Stimulated activated CD4-positive, alpha-beta T cell treated with anti-CD3 and anti-CD28 coated beads, Interleukin-1b, Interleukin-23, amount 100 ng/mL, for 4 hours (primary cell): Measurements from ENCODE around the gene CSTF3.
"Not testable (repeated sequence)": the region's sequence is repeated elsewhere in the genome, so short reads cannot be mapped to it uniquely, and the experiment has no call there.

Source experiments
- DNase-seq, 2 donors: peaks; one replicate each; pipeline ENCODE4 v3.0.0-alpha.2; 2020; ENCODE audit warnings: low read depth in 2 of 2

Gene CSTF3

GRCh38 chr11:33086017-33086416 lies 75.3 kb downstream of the CSTF3 start:
- no peak for DNase-seq

DNA sequence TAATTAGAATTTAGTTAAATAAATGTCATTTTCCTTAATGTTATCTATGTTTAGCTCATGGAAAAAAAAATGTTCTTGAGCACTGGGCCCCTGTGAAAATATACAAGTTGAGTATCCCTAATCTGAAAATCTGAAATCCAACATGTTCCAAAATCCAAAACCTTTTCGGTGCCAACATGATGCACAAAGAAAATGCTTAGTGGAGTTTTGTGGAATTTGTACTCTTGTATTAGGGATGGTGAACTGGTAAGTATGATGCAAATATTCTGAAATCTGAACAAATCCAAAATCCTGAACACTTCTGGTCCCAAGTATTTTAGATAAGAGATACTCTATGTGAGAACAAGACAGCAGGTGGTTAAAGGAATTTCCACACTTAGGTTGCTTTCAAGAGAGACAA lies 77.4 kb downstream of the CSTF3 start:
- DNase-seq, result no peak

DNA sequence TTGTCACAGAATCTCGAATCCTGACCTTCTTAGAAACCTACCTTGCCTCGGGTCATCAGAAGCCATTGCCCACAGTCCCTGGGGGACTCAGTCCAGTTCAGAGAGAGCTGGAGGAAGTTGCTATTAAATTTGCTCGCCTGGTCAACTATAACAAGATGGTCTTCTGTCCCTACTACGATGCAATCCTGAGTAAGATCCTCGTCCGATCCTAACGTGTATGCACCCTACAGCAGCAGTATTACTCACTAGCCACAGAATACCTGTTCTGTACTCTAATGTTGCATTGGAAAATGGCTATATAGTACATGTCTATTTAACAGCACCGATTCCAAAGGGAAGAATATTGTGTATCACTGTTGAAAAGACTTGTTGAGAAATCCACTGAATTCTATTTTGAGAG lies 88.8 kb downstream of the CSTF3 start:
- no peak for DNase-seq

DNA sequence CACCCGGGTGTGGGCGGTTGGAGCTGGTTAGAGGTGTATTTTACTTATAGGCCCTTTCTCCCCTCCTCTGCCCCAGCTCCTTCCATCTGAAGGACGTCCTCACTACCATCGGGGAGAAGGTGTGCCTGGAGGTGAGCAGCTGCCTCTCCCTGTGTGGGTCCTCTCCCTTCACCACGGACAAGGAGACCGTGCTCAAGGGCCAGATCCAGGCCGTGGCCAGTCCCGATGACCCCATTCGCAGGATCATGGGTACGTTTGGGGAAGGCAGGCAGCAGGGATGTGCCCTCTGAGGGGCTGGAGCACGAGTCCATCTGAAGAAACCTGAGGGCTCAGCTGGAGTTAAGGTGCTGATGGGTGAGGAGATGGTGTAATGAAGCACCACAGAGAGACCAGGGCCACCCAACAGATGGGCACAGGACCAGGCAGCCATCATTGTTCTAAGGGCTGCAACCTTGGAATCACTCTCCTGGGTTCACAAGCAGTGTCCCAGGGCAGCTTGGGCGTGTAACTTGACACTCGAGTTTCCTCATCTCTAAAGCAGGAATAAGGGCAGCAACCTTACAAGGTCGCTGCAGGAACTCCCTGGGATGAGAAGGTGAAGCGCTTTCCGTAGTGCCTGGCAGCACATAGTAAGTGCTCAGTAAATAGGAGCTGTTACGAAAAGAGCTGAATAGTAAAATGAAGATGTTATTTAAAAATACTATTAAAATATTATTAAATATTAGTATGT lies 92.5 kb downstream of the CSTF3 start:
- DNase-seq, result no peak

DNA sequence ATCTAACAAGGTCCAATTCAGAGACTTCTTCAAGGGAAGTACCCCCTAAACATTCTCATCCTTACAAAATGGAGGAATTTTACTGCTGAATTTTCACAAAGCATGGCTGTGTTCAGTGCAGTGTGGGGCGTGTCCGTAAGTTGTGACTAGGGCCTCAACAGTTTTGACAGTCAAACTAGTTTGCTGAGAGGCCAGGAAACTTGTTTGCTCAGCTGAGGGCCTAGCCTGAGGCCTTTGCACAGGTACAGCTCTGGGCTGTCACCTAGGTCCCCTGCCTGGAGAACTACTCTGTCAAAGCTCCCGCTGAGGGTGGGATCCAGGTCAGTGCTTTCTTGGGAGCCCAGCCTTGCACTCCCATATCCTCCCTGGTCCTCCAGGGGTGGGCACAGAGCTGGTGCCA lies 94.0 kb downstream of the CSTF3 start:
- no peak for DNase-seq

GRCh38 chr11:33065445-33066178 lies 95.7 kb downstream of the CSTF3 start:
- peak; percentile 64 to 66 for DNase-seq

- DNase-seq, result no peak
These were observed 96.4 kb downstream of the CSTF3 start for GRCh38 chr11:33064866-33065265.

DNA sequence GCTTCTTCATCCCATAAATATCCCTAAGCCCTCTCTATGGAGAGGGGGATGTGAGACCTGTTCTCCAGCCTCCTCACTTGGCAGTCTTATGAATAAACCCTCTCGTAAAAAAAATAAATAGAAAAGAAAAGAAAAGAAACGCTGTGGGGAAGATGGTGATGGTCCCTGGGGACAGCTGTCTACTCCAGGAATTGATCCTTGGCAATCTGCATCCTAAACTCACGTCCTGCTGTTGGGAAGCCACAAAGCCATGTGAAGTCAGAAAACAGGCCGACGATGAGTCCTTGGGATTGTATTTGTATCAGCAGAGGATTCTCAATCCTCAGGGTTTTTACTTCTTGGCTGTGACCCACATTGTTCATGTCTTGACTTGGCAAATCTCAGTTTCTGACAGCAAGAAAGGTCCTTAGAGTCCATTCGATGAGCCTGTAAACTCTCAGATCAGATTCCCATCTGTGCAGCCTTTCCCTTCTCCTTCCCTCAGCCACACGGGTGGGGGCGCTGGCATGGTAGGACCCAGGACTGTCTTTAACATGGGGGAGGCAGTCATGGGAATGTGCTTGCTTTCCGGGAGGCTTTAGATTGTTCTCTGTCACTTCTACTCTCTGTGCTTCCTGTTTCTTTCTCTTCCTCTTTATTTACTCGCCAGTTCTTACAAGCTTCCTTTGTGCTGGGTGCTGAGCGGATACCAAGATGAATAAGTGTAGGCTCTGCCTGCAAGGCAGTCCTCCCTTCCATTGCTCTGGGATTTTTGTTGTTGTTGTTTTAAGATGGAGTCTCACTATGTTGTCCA lies 97.1 kb downstream of the CSTF3 start:
- no peak for DNase-seq

GRCh38 chr11:33063326-33063881 lies 97.9 kb downstream of the CSTF3 start:
- DNase-seq, result no peak

GRCh38 chr11:33062137-33062536 lies 99.1 kb downstream of the CSTF3 start:
- DNase-seq, result no peak

DNA sequence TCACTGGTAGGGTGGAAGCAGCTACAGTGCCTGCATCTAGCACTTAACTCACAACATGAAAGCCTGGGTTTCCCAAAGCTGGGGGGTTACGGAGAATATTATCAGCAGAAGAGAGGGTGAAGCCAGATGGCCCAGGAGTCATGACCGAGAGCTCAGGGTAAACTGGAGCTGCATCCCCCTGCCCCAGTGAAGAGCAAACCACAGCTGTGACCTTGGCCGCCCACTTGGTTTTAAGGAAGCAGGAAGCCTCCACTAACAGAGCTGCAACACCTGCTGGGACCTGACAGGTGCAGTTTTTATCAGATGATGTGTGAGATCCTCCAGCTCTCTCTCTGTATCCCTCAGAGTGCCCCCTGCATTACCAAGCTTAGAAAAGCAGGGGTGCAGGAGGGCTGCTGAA lies 101.0 kb downstream of the CSTF3 start:
- no peak for DNase-seq

DNA sequence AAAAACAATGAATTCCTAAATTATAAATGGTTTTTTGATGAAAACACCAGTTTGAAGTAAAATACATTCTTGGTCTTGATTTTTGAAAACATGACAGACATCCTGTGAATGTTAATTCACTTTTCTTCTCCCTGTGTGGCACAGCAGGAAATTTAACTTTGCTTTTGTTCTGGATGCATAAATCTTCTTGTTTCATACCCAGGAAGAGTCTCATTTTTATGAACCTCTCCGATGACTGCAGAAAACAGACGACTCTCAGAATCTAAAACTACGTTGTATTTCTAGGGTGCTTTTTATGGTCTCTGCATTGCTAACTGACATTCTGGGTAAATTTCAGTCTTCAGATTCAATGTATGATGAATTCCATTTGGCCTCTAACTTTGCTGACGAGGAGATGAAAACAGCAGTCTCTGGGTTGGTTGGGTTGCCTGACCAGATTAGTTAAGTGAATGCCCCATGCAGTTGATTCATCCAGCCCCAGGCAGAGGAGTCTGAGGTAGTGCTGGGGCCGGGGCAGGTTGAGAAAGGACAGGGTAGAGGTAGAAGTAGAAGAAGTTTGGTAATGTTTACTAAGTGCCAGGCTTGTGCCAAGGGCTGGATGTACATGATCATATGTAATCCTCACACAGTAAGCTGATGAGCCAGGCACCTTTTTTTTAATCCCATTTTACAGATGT lies 101.8 kb downstream of the CSTF3 start:
- no peak for DNase-seq

GRCh38 chr11:33057284-33057683 lies 104.0 kb downstream of the CSTF3 start:
- DNase-seq, result no peak

- no peak for DNase-seq
These were observed 105.9 kb downstream of the CSTF3 start for GRCh38 chr11:33055375-33055774.

DNA sequence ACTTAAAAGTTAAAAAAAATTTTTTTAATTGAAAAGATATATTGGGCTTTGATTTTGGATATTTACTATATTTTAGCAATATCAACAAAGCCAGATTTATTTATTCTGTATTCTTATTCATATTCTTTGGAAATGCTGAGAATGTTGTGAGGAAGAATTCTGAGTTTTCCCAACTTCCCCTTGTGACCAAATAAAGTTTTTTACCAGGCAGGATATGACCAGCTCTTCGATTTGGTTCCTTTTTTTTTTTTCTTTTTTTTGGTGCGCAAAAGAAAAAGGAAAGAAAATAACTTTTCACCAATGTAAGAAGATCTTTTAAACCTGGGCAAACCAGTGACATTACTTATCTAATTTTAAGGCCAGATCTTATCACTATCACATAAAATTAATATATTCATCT lies 109.0 kb downstream of the CSTF3 start:
- DNase-seq, result no peak

GRCh38 chr11:33049565-33050408 lies 111.5 kb downstream of the CSTF3 start:
- DNase-seq, result not testable (repeated sequence)

DNA sequence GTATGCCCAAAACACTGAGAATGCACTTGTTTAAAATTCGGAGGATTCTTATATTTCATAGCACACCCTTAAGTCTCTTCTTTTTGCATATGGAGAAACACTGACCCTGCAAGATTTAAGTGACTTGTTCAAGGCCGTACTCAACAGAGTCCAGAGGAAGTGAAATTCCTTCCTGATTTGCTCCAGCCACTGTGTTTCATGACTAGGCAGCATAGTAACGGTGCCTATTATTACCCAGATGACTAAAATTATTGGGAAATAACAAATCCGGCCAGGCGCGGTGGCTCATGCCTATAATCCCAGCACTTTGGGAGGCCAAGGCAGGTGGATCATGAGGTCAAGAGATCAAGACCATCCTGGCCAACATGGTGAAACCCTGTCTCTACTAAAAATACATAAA lies 112.6 kb downstream of the CSTF3 start:
- not testable (repeated sequence) for DNase-seq

DNA sequence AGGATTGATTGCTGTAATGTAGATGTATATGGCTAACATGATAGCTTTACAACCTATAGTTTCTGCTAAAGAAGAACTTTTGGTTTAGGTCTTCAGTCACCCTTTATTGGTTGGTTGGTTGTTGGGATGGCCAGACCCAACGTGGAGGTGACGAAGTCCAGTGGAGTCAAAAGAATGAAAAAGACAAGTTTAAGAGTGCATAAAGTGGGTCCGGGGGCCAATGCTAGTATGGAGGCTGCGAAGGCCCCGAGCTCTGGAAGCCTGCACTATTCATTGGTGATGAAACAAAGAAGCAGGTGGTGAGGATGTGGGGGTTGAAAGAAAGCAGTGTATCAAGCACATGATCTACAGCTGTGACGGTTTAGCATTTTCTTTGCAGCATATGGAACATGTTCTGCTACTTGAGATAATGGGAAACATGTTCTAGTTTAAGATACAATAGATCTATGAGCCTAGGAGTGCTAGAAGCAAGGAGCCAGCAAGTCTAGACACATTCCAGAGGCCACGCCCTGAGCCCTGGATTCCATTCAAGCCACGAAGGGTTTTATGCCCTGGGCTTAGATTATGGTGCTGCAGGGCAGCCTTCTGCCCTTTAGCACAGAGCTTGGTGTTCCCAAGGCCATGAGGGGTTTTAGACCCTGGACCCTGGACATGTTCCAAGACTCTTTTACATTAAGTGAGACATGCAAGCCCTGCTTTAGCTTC lies 115.6 kb downstream of the CSTF3 start:
- DNase-seq, result no peak

DNA sequence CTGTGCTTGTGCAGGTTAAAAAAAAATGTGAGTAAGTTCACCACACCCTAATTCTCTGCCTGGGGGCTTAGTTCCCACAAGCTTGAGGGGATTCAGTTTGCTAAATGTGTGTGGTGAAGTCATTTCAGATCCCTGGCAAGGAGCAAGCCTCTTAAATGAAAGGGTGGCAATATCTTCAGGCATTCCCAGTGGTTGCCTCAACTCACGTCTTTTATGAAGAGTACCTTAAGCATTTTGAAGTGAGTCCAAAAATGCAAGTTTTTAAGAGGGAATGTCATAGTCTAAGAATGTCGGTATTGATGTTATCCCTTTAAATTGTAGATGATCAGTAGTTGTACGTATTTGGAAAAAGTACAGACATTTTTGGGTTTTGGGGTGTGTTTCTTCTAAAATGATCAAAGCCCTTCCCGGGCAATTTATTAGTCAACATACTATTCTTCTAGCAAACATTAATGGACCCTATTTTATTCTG lies 117.0 kb downstream of the CSTF3 start:
- DNase-seq, result no peak

- no peak for DNase-seq
These were observed 118.0 kb downstream of the CSTF3 start for GRCh38 chr11:33043221-33043830.
